ENCODE data around the gene MSANTD7.

MSANTD7 gene

GRCh38 chr10:14880229-14880628, 42.1 kb downstream of the MSANTD7 start:
- DNase-seq (ENCODE audit: low read depth): peak; percentile 5

GRCh38 chr10:14884082-14884481, 46.0 kb downstream of the MSANTD7 start:
- DNase-seq (ENCODE audit: low read depth): no peak

Measured in iris pigment epithelial cell (primary cell).